ENCODE data around the gene UBQLNL. TPM values are rescaled to one million over a fixed set of nuclear protein-coding genes. Genes with fewer than 3 reads are reported as not detected.
A peak's percentile ranks its signal among the peaks of the same experiment; 100 is the strongest.

Gene UBQLNL
- total RNA-seq, 1 donor from 2014 or later: 0.79 TPM

DNA sequence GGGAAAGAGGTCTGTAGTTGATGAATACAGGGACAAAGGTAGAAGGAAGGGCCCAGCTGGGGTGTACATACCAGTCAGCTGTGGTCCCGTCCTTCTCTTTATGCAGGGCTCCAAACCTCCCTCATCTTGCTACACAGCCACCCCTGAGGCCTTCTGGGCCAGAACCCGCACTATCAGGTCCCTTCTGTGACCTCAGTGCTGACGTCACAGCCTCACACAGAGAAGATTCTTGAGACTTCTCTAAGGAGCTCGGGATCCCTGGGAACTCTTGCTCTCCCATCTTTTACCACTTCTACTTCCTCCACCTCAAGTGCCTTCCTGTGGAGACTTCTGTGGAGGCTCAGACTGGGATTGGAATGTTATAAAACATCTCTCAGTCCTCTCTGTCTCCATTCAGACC is 6.7 kb downstream of the UBQLNL start, which contains the start of gene UBQLN3:
Gene UBQLN3 (minus strand): TSS at position 155 of the 400 bp plus-strand sequence. CDS start 399 bp downstream, outside the sequence.
- Mint-ChIP-seq H3K4me1 (ENCODE audit: low read depth) (no peaks in the 10 kb centered on the region), H3K27ac (peak within 1 kb of the TSS; percentile 40), H3K9me3 (ENCODE audit: low read depth) (no peaks in the 10 kb centered on the region), H3K27me3 (no peaks in the 10 kb centered on the region), H3K4me3 (ENCODE audit: low read depth) (no peak within 1 kb of the TSS), H3K36me3 (ENCODE audit: insufficient read depth) (no peaks in the 10 kb centered on the region)
- TF ChIP-seq, protein P1, sequence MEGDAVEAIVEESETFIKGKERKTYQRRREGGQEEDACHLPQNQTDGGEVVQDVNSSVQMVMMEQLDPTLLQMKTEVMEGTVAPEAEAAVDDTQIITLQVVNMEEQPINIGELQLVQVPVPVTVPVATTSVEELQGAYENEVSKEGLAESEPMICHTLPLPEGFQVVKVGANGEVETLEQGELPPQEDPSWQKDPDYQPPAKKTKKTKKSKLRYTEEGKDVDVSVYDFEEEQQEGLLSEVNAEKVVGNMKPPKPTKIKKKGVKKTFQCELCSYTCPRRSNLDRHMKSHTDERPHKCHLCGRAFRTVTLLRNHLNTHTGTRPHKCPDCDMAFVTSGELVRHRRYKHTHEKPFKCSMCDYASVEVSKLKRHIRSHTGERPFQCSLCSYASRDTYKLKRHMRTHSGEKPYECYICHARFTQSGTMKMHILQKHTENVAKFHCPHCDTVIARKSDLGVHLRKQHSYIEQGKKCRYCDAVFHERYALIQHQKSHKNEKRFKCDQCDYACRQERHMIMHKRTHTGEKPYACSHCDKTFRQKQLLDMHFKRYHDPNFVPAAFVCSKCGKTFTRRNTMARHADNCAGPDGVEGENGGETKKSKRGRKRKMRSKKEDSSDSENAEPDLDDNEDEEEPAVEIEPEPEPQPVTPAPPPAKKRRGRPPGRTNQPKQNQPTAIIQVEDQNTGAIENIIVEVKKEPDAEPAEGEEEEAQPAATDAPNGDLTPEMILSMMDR (IDR thresholded peaks at IDR 0.05; ENCODE audit: unreplicated experiment): no peak
- no peak for DNase-seq (ENCODE audit: low spot score, unreplicated experiment)

DNA sequence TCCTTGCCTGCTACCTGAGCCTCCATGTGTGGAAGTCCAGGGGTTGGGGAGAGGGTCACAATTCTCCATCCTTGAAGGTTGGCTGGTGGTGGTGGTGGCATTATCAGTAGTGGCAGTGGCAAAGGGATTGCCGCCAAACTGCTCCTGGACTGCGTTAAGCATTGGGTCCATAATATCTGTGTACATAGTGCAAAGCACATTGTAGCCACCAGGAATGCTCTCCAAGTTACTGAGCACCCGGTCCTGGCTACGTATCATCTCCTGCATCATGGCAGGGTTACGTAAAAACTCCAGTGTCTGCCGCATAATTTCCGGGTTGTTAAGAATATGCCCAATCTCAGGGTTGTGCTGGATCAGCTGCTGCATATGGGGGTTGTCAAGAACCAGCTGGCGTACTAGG is 7.9 kb downstream of the UBQLNL start:
- Mint-ChIP-seq H3K4me3 (ENCODE audit: low read depth) (no peak overlapping the region), H3K27me3 (no peaks in the 10 kb centered on the region)

DNA sequence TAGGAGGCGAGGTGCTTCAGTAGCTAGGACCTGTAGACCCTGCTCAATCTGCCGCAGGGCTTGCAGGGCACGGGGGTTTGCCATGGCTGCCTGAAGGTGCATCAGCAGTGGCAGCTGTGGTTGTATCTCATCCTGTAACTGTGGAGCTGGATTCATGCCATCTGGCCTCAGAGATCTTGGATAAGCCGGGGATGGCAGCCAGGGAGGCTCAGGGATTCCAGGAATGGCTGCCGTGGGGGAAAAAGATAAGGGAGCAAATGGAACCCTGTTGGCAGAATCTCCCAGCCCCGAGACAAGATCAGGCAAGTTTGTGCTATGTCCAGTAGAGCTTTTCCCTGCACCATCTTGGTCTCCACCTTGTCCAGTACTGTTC is 8.6 kb downstream of the UBQLNL start:
- Mint-ChIP-seq H3K36me3 (ENCODE audit: insufficient read depth) (no peaks in the 10 kb centered on the region), H3K4me1 (ENCODE audit: low read depth) (no peaks in the 10 kb centered on the region)

More for the DNA sequence above, 7.9 kb downstream of the UBQLNL start:
- no peaks in the 10 kb centered on the region for H3K4me1 Mint-ChIP-seq (ENCODE audit: low read depth)
- H3K9me3 Mint-ChIP-seq (ENCODE audit: low read depth): no peaks in the 10 kb centered on the region
- TF ChIP-seq, protein P1 (IDR thresholded peaks at IDR 0.05; ENCODE audit: unreplicated experiment): no peak
- no peak overlapping the region for H3K27ac Mint-ChIP-seq
- H3K36me3 Mint-ChIP-seq (ENCODE audit: insufficient read depth): no peaks in the 10 kb centered on the region
- no peak for DNase-seq (ENCODE audit: low spot score, unreplicated experiment)

DNA sequence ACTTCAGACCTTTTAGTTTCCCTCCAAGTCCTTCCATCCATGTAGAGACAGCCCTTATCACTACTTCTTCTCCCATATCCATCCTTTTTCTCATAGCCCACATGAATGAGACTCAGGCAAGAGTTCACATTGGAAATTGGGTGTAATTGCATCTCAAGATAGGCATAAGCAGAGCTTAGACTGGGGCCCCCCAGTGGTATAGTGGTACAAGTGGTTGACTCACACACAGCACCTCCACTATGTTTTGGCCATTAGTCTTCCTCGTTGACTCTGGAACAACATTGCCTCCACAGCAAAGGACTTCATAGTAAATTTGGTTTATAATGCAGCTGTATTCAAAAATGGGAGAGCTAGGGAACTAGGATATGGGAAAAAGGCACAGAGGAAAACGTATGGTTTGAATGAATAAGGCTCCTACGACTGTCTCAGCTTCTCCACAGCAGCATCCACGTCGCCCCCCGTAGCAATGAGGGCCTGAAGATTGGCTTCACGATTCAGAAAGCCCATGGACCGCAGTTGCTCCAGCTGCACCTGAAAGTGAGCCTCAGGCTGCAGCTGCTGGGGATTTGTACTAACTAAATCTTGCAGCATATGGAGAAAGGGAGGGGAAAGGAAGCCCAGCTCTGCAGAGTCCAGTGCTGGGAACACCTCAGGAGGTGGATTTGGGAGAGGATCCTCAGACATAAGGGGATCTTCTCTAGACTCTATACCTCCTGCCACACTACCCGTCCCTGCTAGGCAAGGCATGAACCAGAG is 9.1 kb downstream of the UBQLNL start:
- no peaks in the 10 kb centered on the region for H3K4me1 Mint-ChIP-seq (ENCODE audit: low read depth)
- H3K9me3 Mint-ChIP-seq (ENCODE audit: low read depth): no peaks in the 10 kb centered on the region
- H3K36me3 Mint-ChIP-seq (ENCODE audit: insufficient read depth): no peaks in the 10 kb centered on the region
- no peak overlapping the region for H3K27ac Mint-ChIP-seq
- H3K4me3 Mint-ChIP-seq (ENCODE audit: low read depth): no peak overlapping the region
- DNase-seq (ENCODE audit: low spot score, unreplicated experiment): no peak
- H3K27me3 Mint-ChIP-seq: no peaks in the 10 kb centered on the region
- TF ChIP-seq, protein P1 (IDR thresholded peaks at IDR 0.05; ENCODE audit: unreplicated experiment): no peak

More for the DNA sequence above, 8.6 kb downstream of the UBQLNL start:
- no peaks in the 10 kb centered on the region for H3K27me3 Mint-ChIP-seq
- no peak for DNase-seq (ENCODE audit: low spot score, unreplicated experiment)
- H3K27ac Mint-ChIP-seq: no peak overlapping the region
- no peak overlapping the region for H3K4me3 Mint-ChIP-seq (ENCODE audit: low read depth)
- no peaks in the 10 kb centered on the region for H3K9me3 Mint-ChIP-seq (ENCODE audit: low read depth)
- TF ChIP-seq, protein P1 (IDR thresholded peaks at IDR 0.05; ENCODE audit: unreplicated experiment): no peak

DNA sequence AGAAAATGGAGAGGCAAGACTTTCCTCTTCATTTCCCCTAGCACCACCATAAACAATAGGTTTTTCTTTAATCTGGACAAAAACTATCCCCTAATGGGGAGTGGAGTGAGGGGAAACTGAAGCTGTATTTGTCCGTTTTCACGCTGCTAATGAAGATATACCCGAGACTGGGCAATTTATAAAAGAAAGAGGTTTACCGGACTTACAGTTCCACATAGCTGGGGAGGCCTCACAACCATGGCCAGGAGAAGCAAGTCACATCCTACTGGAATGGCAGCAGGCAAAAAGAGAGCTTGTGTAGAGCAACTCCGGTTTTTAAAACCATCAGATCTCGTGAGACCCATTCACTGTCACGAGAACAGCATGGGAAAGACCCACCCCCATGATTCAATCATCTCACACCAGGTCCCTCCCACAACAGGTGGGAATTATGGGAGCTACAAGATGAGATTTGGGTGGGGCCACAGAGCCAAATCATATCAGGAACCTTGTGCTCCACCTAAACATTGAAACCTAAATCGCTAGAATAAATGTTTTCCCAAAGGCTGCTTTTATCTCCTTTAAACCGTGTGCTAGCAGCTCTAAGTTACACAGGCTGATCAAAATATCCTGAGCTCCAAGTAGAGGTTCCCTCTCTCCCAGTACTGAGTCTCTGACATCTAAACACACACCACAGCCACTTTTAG is 11.0 kb downstream of the UBQLNL start:
- Mint-ChIP-seq H3K4me1 (ENCODE audit: low read depth) (no peaks in the 10 kb centered on the region), H3K27me3 (no peaks in the 10 kb centered on the region)

More for the DNA sequence above, 11.0 kb downstream of the UBQLNL start:
- Mint-ChIP-seq H3K36me3 (ENCODE audit: insufficient read depth) (no peaks in the 10 kb centered on the region), H3K27ac (no peak overlapping the region), H3K9me3 (ENCODE audit: low read depth) (no peaks in the 10 kb centered on the region), H3K4me3 (ENCODE audit: low read depth) (no peak overlapping the region)
- DNase-seq (ENCODE audit: low spot score, unreplicated experiment): no peak
- TF ChIP-seq, protein P1 (IDR thresholded peaks at IDR 0.05; ENCODE audit: unreplicated experiment): no peak

All from progenitor cell of endocrine pancreas (in vitro differentiated cells).